Motor neuron (in vitro differentiated cells): ENCODE results near the gene SPTBN2. TPM values are rescaled to one million over a fixed set of nuclear protein-coding genes. Genes with fewer than 3 reads are reported as not detected.

Experiments
- ATAC-seq, 8 experiments: fragments of 200-7000 bp; cut with Tn5 transposase; replicated peaks in 6 of 8; 2 replicates each; pipeline ENCODE4 v1.8.0; 2021; ENCODE audit warnings: mild to moderate bottlenecking in 8 of 8, moderate library complexity in 8 of 8
- H3K27ac ChIP-seq, 2 donors: fragments of 250-450 bp; sonication (Bioruptor Pico); 2 replicates each; pipeline ENCODE4 v1.9.0; 2021; ENCODE audit warnings: antibody characterized with exemption in 2 of 2, mild to moderate bottlenecking in 2 of 2, moderate library complexity in 1 of 2
- H3K4me1 ChIP-seq, 2 donors: fragments of 250-450 bp; sonication (Bioruptor Pico); replicated peaks in 1 of 2; 2 replicates each; pipeline ENCODE4 v1.6.1; 2021; ENCODE audit warnings: antibody characterized with exemption in 2 of 2, mild to moderate bottlenecking in 2 of 2, moderate library complexity in 1 of 2
- H3K4me3 ChIP-seq, 5 donors: fragments of 250-450 bp; sonication (Bioruptor Pico); 2 replicates each; pipeline ENCODE4 v1.9.0; 2021; ENCODE audit warnings: antibody characterized with exemption in 5 of 5, mild to moderate bottlenecking in 5 of 5, moderate library complexity in 4 of 5
- WGBS, 10 experiments: fragments of 450-650 bp; shearing (Covaris generic); methylation state at CpG; one replicate each; pipeline ENCODE4 v1.0.0; 2022; 5-methylcytosine and 5-hydroxymethylcytosine counted together
- in situ Hi-C, 9 experiments: fragments of 400-800 bp; cut with MboI; loops; one replicate each; pipeline ENCODE4 v1.15.0; 2021; ENCODE audit warnings: low sequenced_read_pairs in 9 of 9, low pct_unique_long_range_greater_than_20kb in 2 of 9; ENCODE audit not compliant: unreplicated experiment in 9 of 9
- total RNA-seq, 8 experiments: library from RNA; unstranded; fragments of 300-600 nt; gene quantifications; 2 replicates each; pipeline versions ENCODE4 v1.2.3 to v1.2.4, GENCODE V29; 2022

The SPTBN2 gene
- 10 to 100 TPM in 7 of 8 experiments, 1 to 10 TPM in 1; 2.4 to 99.4 (median 62.6) TPM for total RNA-seq

DNA sequence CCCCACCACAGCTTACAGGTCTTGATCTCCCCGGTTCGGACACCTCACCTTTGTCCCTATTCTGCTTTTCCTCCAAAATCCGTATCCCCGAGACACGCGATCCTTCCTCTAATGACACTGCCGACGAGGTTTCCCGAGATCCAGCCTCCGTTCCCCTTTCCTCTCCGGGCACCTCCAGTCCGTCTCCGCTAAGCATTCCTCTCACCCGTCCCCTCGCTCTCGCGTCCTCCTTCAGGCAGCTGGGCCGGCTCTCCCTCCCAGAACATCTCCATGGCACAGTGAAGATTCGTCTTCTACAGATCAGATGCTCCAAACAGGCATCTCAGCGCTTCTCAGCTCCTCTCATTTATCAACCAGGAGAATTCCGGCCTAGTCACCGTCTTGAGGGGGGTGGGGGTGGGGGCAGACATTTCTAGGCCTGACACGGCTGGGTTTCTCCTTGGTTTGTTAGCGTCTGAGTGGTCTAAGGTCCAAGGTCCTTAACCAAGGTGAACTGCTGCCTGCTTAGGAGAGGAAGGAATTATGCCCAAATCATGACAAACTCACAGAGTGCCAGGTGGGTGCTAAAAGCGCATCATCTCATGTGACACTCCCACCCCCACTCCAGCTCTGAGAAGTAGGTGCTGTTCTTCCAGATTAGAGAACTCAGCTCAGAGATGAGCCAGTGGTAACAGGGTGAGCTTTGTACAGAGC lies at the start of gene SPTBN2:
Gene SPTBN2, minus strand, starts transcription at position 524 of the 693 bp plus-strand sequence. CDS start 7,976 bp downstream, outside the sequence.
- peak in 7 of 8 experiments; percentile 5 to 64 (median 57) for ATAC-seq
- WGBS, 10 experiments, result 5 to 50% (median 19%) methylated on average over 3 to 17 of the region's 25 CpGs; no CpG with 5 or more reads in 4 of the 10 experiments

DNA sequence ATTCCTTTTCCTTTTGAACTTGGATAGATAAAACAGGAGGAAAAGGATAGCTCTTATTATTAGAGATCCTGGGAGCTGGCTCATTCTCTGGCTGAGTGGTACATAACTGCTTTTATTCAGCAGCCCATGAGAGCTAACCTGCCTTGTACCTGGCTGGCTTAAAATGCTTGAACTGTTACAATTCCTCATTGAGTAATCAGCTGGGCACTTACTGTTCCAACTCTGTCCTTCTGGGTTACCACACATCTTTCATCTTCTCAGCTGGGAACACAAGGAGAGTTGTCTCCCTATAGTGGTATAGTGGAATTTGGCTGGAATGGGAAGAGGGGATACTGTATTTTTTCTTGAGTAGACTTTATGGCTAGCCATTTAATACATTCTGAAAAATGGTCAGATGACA lies 39.8 kb upstream of the SPTBN2 start:
- in situ Hi-C loops, result no loop called here
- ATAC-seq, result no peak
- no peaks in the 10 kb centered on the region for H3K4me1 ChIP-seq
- no peak overlapping the region for H3K4me3 ChIP-seq
- H3K27ac ChIP-seq, result no peak overlapping the region

More for the DNA sequence above, at the start of gene SPTBN2:
- H3K4me1 ChIP-seq, result peaks cover 22 to 24% of the 10 kb centered on the region in 2 donors
- H3K27ac ChIP-seq, result peak within 1 kb of the TSS; percentile 88 to 93
- in situ Hi-C loops, result no loop called here
- peak within 1 kb of the TSS; percentile 48 to 87 (median 63) for H3K4me3 ChIP-seq

DNA sequence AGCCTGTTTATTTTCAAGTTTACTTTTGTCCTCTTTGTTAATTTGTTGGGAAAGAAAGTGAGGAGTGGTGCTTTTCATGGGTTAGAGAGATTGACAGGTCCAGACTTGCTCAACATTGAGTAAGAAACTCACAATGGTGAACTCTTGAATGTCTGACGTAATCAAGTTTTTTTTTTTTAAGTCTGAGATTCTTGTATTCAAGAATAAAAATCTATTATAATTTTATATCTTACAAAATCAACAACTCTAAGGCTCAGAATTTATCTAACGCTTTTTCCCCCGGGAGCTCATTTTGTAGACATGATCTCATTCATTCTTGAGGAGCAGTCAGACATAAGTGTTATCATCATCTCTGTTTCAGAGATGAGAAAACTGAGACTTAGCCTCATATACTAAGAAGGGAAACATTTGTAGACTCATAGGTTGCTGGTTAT lies 39.1 kb upstream of the SPTBN2 start:
- WGBS, 10 experiments, result 66 to 100% (median 95%) methylated on average over 1 to 3 of the region's 3 CpGs
- Histone ChIP-seq H3K27ac (no peak overlapping the region), H3K4me1 (no peaks in the 10 kb centered on the region), H3K4me3 (no peak overlapping the region)
- no peak for ATAC-seq
- in situ Hi-C loops, result no loop called here

DNA sequence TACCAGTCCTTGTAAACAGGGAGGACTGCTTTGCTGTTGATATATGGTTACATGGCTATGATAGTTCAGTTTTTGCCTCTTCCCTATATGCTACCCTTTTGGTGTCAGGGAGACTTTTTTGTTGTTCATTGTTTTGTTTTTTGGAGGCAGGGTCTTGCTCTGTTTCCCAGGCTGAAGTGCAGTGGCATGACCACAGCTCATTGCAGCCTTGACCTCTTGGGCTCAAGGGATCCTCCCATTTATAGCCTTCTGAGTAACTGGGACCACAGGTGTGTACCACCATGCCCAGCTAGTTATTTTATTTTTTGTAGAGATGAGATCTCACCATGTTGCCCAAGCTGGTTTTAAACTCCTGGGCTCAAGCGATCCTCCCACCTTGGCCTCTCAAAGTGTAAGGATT lies 38.6 kb upstream of the SPTBN2 start:
- no peak for ATAC-seq
- in situ Hi-C loops, result no loop called here
- H3K27ac ChIP-seq, result no peak overlapping the region
- WGBS, 10 experiments, result 60 to 100% (median 83%) methylated on average over 1 of the region's 1 CpG; no CpG with 5 or more reads in 5 of the 10 experiments
- no peak overlapping the region for H3K4me3 ChIP-seq
- no peaks in the 10 kb centered on the region for H3K4me1 ChIP-seq

DNA sequence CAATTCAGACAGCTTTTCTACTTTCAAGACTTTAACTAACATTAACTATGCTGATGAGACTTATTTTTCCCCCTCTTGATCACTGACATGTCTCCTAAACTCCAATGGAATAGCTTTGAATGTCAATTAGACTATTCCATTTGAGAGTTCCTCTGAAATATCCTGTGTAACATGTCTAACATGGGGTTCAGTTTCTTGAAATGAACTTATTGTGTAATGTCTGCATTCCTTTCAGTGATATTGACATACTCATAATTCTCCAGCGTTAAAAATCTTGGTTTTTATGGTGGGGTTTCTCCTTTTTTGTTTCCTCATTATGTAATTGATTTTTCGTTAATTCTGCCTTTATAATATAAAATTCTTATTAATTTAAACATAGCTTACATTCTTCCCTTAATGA lies 37.7 kb upstream of the SPTBN2 start:
- no peak for ATAC-seq
- H3K27ac ChIP-seq, result no peak overlapping the region
- in situ Hi-C loops, result no loop called here
- H3K4me3 ChIP-seq, result no peak overlapping the region
- 27 to 100% (median 83%) methylated on average over 1 to 2 of the region's 2 CpGs for WGBS, 10 experiments
- no peaks in the 10 kb centered on the region for H3K4me1 ChIP-seq

DNA sequence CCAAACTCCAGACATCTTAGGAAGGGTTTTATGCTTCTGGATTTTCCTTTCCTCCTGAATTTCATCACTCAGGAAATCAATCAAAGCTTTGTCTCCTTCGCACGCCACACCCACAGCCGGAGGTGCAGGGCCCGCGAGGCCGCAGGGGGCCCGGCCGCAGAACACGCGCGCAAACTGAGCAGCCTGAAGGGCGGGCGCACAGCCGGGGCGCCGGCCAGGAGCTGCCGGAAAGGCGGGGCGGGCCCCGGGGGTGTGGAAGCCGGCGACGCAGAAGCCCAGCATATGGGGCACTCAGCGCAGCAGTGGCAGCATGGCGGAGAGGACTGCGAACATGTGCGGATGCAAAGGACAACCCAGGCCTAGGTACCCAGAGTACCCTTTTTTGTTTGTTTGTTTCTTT lies 33.1 kb upstream of the SPTBN2 start:
- 88 to 100% (median 100%) methylated on average over 1 to 8 of the region's 27 CpGs; no CpG with 5 or more reads in 6 of the 10 experiments for WGBS, 10 experiments
- in situ Hi-C loops, result no loop called here
- H3K27ac ChIP-seq, result no peak overlapping the region
- no peak for ATAC-seq
- H3K4me1 ChIP-seq, result no peaks in the 10 kb centered on the region
- no peak overlapping the region for H3K4me3 ChIP-seq

DNA sequence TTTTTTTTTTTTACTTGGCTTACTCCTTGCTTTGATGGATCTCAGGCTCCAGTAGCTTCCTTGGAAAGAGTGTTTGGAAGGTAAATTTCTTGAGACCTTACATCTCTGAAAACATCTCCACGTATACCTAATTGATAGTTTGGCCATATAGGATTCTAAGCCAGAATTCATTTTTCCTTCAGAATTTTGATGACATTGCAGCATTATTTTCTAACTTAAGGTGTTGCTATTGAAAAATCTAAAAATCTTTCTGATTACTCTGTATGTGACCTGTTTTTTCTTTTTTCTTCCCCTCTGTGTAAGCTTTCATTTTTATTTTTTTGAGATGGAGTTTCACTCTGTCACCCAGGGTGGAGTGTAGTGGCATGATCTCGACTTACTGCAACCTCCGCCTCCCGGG lies 23.1 kb upstream of the SPTBN2 start:
- no peak for ATAC-seq
- Histone ChIP-seq H3K4me1 (no peaks in the 10 kb centered on the region), H3K27ac (no peak overlapping the region), H3K4me3 (no peak overlapping the region)
- 67 to 100% (median 93%) methylated on average over 1 to 4 of the region's 4 CpGs; no CpG with 5 or more reads in 1 of the 10 experiments for WGBS, 10 experiments
- in situ Hi-C loops, result no loop called here

DNA sequence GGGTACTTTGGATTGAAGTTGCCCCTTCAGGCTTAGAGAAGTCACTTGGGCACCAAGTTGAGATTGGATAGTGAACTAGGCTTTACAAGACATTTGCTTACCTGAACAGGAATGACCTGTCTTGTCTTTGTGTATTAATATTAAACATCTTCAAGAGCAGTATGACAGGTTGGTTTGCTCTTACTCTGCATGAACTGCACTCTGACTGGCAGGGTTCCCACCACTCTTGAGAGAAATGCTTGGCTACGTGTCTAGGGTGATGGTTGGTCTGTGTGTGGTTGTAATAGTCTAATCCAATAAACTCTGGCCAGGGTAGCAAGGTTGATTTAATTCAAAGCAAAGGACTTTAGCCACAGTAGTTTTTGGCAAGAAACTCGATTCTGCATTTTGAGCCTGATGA lies 20.1 kb upstream of the SPTBN2 start:
- peaks cover 3 to 4% of the 10 kb centered on the region in 2 donors for H3K4me1 ChIP-seq
- no peak for ATAC-seq
- no peak overlapping the region for H3K4me3 ChIP-seq
- in situ Hi-C loops, result no loop called here
- no peak overlapping the region for H3K27ac ChIP-seq
- 29 to 100% (median 61%) methylated on average over 1 to 2 of the region's 2 CpGs; no CpG with 5 or more reads in 4 of the 10 experiments for WGBS, 10 experiments

DNA sequence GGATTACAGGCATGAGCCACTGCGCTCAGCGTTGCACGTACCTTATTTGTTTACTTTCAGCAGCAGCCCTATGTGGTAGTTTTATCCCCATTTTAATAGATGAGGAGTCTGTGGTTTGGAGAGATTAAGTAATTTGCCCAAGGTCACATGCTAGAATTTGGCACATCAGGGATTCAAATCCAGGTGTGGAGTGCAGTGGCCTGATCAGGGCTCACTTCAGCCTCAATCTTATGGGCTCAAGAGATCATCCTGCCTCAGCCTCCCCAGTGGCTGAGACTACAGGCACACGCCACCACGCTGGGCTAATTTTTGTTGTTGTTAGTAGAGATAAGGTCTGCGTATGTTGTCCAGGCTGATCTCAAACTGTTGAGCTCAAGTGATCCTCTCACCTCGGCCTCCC lies 18.5 kb upstream of the SPTBN2 start:
- 73 to 100% (median 95%) methylated on average over 1 to 7 of the region's 7 CpGs; no CpG with 5 or more reads in 2 of the 10 experiments for WGBS, 10 experiments
- Histone ChIP-seq H3K4me3 (no peak overlapping the region), H3K27ac (no peak overlapping the region), H3K4me1 (peaks cover 4 to 6% of the 10 kb centered on the region in 2 donors)
- no peak for ATAC-seq
- in situ Hi-C loops, result no loop called here

DNA sequence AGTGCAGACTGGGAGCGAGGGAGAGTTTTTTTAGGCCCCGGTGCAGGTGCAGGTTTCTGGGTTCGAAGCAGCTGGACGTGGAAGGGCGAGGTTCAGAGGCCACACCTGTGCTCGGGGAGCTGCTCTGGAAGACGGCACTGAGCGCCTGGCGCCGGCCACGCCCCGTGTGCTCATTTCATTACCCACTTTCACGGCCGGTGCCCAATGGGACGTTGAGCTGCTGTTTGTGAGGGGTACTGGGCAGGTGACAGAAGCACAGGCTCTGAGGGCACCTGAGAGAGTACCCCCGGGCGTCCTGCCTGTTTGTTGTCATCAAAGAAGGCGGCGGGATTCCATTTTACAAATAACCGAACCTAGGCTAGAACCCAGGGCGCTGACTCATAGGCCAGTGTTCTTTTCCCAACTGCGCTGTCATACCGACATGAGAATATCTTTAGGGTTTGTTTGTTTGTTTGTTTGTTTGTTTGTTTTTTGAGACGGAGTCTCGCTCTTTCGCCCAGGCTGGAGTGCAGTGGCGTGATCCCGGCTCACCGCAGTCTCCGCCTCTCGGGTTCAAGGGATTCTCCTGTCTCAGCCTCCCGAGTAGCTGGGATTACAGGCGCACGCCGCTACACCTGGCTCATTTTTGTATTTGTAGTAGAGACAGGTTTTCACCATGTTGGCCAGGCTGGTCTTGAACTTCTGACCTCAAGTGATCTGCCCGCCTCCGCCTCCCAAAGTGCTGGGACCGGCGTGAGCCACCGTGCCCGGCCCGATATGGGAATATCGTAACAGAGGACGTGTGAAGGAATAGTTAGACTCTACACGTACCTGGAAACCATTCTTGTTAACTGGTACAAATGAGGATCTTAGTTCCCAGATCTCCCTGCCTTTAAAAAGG lies 16.6 kb upstream of the SPTBN2 start:
- WGBS, 10 experiments, result 38 to 100% (median 81%) methylated on average over 1 to 19 of the region's 45 CpGs; no CpG with 5 or more reads in 3 of the 10 experiments
- ATAC-seq, result peak in 7 of 8 experiments; percentile 3 to 35 (median 23)

DNA sequence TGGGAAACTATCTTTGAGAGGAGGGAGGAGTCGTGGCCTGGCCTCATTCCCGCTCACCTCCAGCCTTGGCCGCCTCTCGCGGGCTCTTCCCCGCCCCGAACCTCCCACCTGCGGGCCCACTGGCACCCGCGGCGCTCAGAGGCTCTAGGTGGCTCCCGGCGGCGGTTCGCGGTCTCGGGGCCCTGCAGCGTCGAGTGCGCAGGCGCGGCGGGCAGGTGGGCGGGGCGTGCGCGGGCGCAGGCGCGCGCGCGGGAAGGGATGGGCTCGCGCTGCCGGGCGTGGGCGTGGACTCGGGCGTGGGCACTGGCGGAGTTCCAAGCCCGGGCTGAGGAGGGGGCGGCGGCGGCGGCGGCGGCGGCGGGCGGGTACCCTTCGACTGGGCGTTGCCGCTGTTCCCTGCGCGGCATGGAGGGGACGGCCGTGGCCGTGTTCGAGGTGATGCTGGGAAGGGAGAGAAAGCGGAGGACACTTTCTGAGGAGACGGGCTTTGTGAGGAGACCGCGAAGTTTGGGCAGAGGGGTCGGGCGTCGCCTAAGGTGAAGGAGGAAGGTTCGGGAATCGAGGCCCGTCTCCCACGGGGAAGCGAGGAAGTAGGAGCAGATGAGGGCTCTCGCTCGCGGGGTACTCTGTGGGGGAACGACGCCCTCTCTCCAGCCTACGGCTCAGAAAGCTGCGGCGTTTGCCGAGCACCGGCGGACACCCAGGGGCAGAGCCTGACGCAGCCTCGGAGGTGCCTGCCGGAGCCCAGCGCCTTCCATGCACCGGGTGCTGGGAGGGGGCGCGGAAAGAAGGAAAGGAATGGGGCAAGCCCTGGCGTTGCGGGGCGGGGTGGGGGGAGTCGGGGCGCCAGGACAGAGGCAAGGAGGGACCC lies 15.7 kb upstream of the SPTBN2 start:
- H3K27ac ChIP-seq, result peak overlapping the region; percentile 52 to 57
- peaks cover 4 to 11% of the 10 kb centered on the region in 2 donors for H3K4me1 ChIP-seq
- in situ Hi-C loops, result no loop called here
- peak; percentile 89 to 94 (median 92) for ATAC-seq
- peak overlapping the region; percentile 51 to 85 (median 62) for H3K4me3 ChIP-seq
- WGBS, 10 experiments, result 0% methylated on average over 1 to 3 of the region's 95 CpGs; no CpG with 5 or more reads in 8 of the 10 experiments

More for the DNA sequence above, 16.6 kb upstream of the SPTBN2 start:
- Histone ChIP-seq H3K27ac (no peak overlapping the region), H3K4me3 (peak overlapping the region; percentile 51 to 85 (median 62)), H3K4me1 (peaks cover 4 to 6% of the 10 kb centered on the region in 2 donors)
- in situ Hi-C loops, result no loop called here

DNA sequence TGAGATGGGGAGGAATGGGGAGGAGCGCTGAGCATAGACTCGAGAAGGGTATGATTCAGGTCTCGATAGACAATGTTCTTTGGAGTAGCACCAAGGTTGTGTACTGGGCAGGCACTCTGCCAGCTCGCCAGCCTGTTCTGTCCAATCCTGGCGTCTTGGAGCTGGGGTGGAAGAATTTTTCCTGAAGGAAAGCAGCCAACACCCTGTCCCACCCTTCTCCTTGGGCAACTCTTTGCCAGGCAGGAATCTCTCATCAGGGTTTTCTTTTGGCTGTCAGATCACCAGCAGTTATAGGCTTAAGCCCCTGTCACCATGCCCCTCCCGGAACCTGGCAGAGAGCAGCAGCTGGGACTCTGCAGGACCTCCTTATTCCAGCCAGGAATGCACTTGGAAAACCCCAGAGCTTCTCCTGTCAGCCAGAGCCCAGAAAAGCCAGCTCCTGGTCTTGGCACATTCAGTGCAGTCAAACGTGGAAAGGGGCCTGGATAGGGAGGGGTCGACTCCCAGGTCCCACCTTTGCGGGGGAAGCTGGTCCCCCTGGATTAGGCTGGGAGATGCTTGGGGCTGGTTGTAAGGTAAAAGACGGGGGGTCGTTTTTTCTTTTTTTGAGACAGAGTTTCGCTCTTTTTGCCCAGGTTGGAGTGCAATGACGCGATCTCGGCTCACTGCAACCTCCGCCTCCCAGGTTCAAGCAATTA lies 14.4 kb upstream of the SPTBN2 start:
- in situ Hi-C loops, result no loop called here
- Histone ChIP-seq H3K27ac (no peak overlapping the region), H3K4me1 (peaks cover 4 to 15% of the 10 kb centered on the region in 2 donors), H3K4me3 (peak overlapping the region; percentile 51 to 85 (median 62))
- 69 to 100% (median 89%) methylated on average over 1 to 8 of the region's 16 CpGs; no CpG with 5 or more reads in 4 of the 10 experiments for WGBS, 10 experiments
- no peak for ATAC-seq
